A172 (cell line): Measurements from ENCODE around the gene BEST1. TPM values are rescaled to one million over a fixed set of nuclear protein-coding genes. Genes with fewer than 3 reads are reported as not detected.
A peak's percentile ranks its signal among the peaks of the same experiment; 100 is the strongest.
"Not testable (repeated sequence)": the region's sequence is repeated elsewhere in the genome, so short reads cannot be mapped to it uniquely, and the experiment has no call there.

Experiments used
- DNase-seq: peaks from one replicate; pipeline ENCODE4 v3.0.0-alpha.2; 2015; ENCODE audit warnings: low spot score
- total RNA-seq: library from RNA; depleted of rRNA; stranded (reverse); fragments of >200 nt; shearing (Covaris generic); gene quantifications from 2 replicates; pipeline ENCODE4 v1.2.3, GENCODE V29; 2014

BEST1 gene
- total RNA-seq, 1 experiment from 2014 or later: 1.00 TPM

DNA sequence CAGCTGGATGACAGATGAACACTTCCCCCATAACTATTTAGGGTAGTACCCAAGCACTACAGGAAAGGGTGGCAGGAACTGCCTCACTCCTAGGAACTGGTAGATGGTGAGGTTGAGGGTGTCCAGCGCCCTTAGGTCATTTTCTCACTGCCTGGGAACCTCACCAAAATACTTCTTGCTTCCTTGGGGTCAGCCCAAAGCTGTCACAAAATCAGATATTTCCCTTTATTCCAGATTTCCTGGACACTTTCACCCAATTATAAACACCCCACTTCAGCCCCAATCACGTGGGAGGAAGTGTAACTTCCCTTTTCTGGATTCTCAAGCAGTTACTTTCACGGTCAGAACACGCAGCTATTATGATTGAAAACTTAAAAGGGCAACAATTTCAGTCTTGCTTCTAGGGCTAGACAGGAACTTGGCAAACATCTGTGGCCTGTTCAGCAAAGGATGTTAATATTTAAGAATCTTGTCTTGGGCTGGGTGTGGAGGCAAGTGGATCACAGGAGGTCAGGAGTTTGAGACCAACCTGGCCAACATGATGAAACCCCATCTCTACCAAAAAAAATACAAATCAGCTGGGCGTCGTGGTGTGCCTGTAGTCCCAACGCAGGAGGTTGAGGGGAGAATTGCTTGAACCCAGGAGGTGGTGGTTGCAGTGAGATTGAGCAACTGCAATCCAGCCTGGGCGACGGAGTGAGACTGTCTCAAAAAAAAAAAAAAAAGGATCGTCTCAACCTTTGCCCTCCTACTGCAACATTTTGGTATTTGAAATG lies 13.3 kb downstream of the BEST1 start:
- peak; percentile 24 for DNase-seq

GRCh38 chr11:61964058-61964665 lies 14.0 kb downstream of the BEST1 start:
- DNase-seq: no peak

DNA sequence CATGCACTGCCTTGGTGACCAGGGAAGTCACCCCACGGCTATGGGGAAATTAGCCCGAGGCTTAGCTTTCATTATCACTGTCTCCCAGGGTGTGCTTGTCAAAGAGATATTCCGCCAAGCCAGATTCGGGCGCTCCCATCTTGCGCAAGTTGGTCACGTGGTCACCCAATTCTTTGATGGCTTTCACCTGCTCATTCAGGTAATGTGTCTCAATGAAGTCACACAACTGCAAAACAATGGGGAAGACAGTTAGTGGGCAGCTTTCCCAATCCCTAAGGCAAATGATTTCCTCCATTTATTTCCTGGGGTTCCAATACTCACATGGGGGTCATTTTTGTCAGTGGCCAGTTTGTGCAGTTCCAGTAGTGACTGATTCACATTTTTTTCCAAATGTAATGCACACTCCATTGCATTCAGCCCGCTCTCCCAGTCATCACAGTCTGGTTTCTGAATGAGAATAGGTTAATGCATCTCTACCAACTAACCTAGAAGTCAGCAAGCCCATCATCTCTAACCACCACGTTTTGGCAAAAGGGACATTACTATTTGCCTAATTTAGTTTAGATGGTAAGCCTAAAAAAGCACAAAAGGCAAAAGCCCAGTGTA lies 14.6 kb downstream of the BEST1 start:
- not testable (repeated sequence) for DNase-seq

- DNase-seq: peak; percentile 42
These were observed 16.6 kb downstream of the BEST1 start for GRCh38 chr11:61966734-61967115.

DNA sequence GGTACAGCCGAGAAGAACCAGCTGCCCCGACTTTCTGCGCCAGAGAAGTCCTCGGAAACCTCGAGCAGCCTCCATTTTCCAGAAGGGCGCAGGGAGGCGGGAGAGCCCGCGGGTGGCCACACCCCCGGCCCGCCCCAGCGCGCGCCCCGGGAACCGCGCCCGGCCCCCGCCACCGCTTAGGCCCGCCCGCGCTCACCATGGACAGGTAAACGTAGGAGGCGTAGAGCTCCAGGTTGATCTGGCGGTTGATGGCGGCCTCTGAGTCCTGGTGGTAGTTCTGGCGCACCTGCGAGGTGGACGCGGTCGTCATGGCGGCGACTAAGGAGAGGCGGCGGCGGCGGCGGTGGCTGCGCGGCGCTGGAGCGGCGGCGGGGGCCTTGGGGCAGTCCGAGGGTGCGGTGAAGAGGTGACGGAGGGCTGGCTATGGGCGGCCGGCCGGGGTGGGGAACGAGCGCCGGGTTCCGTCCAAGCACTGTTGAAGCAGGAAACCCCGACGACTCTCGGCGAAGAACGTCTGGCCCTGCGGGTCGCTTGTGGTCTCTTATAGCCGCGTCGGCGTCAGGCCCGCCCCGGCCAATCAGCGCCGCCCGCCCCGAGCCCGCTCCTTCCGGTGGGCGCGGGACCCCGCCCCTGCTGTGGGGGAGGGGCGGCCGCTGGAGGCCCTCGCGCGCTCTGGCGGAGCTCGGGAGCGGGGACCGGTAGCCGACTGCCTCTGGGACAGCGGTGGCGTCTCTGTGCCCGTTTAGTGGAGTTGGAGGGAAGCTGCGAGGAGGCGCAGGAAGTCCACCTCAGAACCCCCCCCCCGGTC lies 17.2 kb downstream of the BEST1 start, which contains the start of gene FTH1:
Gene FTH1 (minus strand): TSS at position 519 of the 808 bp plus-strand sequence. CDS start 209 bp downstream, at position 310.
- DNase-seq: peak; percentile 84

DNA sequence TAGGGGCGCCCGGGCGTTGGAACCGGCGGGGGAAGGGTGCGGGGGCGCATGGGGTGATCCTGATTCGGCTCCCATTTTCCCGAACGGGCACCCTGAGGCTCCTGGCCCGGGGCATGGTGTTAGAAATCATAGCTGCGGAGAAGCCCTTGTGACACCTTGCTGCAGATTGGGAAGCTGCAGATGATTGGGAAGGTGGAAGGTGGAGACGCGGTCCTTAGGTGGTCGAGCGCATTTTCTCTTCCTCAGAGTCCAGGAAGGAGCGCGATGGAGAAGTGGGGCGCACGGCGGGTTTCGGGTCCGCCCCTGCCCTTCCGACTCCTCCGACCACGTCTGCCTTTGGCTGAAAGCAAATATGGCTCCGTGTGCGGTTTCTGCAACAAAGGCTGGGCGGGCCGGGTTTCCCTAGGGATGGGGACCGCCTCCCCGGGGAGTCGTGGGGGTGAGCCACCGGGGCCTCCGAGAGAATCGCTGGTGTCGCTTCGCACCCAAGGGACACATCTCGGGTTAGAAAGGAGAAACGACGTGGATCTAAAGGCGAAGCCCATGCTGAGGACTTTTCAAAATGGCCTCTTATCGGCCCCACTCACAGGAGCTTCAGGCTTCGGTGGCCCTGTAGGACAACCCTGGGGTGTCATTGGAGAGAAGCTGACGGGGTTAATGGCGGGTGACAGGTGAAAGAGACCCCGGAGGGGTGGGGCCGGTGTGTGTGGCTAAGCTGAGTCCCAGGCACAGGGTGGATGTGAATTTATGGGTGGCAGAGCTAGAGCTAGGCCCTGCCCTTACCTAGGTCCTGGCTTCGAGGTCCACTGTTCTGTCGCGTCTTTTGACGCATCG lies 18.0 kb downstream of the BEST1 start:
- DNase-seq: no peak

DNA sequence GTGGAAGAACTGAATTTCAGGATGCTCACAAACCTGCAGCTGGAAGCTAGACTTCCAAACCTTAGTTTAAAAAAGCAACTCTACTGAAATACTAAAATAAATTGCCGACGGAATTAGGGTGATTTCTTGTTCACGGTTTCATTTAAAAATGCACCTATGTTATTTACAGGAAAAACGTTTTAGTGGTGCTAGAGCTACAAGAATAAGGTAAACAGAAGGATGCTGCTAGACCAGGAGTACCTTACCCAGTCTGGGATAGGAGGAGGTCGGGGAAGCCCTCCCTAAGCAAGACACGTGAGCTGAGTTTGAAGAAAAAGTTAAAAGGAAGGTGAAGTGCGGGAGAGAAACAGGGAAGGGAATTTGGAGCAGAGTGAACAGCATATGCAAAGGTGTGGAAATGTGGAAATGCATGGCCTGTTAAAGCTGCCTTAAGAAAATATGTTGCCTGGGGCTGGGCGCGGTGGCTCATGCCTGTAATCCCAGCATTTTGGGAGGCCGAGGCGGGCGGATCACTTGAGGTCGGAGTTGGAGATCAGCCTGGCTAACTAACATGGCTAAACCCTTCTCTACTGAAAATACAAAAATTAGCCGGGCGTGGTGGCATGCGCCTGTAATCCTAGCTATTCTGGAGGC lies 18.7 kb downstream of the BEST1 start:
- DNase-seq: no peak

- DNase-seq: no peak
These were observed 19.2 kb downstream of the BEST1 start for GRCh38 chr11:61969391-61969758.

DNA sequence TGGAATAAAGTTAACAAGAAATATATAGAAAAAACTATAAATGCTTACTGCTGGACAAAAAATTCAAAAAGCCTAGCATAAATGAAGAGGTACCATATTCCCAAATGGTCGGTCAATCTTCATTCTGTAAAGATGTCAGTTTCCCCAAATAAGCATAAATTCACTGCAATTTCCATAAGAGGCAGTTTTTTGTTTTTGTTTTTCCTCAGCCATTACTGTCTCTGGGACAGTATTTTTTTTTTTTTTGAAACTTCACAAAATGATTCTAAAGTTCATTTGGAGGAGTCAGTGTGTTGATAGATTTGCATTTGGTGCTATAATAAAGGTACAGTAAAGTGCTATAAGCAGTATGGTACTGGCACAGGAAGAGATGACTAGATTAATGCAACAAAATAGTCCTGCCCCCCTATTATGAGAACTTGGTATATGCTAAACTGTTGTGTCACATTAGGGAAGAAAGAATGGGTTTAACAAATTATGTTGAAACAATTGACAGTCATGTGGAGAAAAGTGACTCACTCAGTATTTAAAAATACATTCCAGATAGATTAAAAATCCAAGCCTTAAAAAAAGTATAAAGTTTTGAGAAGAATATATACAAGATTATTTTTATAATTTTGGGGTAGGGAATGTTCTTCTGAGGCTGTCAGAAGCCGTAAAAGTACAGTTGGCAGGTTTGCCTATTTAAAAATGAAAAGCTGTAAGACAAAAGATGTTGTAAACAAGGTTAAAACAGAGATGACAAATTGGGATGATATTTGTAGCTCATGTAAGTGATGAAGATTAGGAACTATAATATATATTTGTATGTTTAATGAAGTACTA lies 19.9 kb downstream of the BEST1 start:
- peak; percentile 72 for DNase-seq

DNA sequence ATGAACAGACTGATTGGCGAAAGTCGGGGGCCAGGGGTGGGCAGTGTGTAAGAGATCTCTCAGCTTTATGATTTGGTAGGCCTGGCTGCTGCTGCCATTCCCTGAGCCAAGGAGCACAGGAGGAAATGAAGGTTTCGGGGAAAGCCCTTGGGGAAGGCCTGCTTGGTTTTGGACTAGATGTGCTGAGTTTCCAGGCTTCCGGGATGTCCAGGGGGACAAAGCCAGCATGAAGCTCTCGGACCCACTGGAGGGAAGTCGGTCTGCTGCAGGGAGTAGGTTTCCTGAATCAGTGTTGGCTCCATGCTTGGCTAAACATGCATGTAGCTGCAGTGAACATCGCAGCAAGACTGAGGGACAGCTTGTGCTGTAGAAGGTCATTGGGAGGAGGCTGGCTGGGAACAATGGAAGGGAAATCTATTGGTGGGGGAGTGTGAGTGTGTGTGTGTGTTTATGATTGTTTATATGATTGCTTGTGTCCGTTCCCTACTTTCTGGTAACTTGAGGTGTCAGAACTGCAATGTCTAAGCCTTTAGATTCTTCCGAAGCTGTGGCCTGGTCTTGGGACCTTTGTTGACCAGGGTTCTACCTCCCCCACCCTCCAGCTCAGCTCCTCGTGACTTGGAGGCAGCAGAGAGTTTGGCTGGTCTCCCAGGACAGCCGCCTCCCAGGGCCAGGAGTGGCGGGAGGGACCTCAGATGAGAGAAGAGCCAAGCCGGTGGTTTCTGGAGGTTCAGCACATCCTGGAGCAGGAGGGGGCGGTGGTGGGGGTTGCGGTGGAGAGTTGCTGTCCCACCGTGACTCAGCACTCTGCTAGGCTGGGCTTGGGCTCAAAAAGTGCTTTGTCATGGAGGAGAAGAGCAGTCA lies 21.3 kb downstream of the BEST1 start:
- peak; percentile 98 for DNase-seq

- DNase-seq: no peak
These were observed 22.0 kb downstream of the BEST1 start for GRCh38 chr11:61972112-61972671.

GRCh38 chr11:61972672-61973475 lies 22.7 kb downstream of the BEST1 start:
- peak; percentile 48 for DNase-seq

GRCh38 chr11:61973476-61974162 lies 23.5 kb downstream of the BEST1 start:
- DNase-seq: no peak

DNA sequence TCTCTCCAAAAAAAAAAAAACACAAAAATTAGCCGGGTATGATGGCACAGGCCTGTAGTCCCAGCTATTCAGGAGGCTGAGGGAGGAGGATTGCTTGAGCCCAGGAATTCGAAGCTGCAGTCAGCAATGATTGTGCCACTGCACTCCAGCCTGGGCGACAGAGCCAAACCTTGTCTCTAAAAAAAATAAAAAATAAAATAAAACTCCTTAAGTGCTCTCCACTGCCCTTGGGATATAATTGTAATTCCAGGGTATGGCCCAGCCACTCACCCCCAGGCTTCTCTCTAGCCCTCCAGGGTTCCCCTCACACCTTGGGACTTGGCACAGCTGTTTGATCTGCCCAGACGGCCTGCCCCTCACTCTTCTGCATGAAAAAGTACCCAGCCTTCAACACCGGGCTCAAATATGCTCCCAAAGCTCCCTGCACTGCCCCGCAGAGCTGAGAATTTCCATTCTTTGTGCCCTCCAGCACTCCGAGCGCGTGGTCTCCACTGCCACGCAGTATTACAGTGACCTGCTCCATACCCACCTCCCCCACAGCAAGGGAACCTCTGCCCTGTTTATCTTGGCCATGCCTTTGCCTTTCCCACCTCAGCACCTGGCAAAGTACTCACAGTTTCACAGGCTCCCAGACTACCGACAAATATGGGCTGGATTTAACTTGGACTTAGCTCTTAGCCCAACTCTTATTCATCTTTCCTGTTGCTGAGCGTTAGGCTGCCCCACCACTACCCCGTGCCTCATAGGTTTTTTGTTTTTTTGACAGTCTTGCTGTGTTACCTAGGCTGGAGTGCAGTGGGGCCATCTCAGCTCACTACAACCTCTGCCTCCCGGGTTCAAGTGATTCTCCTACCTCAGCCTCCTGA lies 24.8 kb downstream of the BEST1 start:
- DNase-seq: no peak

DNA sequence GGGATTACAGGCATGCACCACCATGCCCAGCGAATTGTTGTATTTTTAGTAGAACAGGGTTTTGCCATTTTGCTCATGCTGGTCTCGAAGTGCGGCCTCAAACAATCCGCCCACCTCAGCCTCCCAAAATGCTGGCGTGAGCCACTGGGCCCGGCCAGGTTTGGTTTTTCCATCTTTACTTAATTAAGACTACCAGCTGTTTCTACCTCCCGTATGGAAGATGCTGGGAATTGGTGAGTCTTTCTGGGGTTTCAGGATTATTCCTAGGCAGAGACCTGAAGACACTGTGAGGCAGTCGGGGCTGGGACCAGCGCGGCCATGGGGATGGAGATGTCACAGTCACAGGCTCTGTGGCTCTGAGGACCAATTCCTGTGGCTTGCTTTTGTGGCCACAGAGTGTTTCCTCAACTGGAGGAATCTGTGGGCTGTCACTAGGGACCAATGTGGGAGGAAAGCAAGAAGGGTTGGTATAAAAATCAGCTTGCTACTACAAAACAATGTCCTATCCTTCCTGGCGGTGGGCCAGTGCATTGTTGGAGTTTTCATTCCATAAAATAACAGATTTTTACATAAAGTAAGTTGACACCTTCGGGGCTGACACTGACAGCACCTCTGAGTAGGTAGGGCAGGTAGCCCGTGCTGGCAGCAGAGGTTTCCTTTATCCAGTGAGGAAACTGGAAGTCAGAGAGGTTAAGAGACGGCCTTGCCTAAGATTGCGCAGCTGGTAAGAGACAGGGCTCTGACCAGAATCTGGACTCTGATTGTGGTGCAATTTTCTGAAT lies 25.7 kb downstream of the BEST1 start:
- no peak for DNase-seq
